SK-N-SH treated with all-trans-retinoic acid at 6 μM for 48 hours (cell line): Measurements from ENCODE around the gene AP1G2.

Experiments
- ATAC-seq: fragments of 200-7000 bp; cut with Tn5 transposase; 3 replicates; pipeline ENCODE4 v1.9.1; 2020; ENCODE audit warnings: mild to moderate bottlenecking, moderate library complexity
- ARNTL ChIP-seq: fragments of 450-650 bp; formaldehyde crosslinking; IDR thresholded peaks from 2 replicates; pipeline ENCODE4 v1.5.0; 2020; ENCODE audit warnings: low read depth, mild to moderate bottlenecking, moderate library complexity, borderline replicate concordance
- BACH2 ChIP-seq: fragments of 250-450 bp; sonication (Bioruptor Pico); IDR thresholded peaks from 2 replicates; pipeline ENCODE4 v1.9.0; 2021; ENCODE audit warnings: mild to moderate bottlenecking, borderline replicate concordance
- CREB5 ChIP-seq: fragments of 250-450 bp; sonication (Bioruptor Pico); IDR thresholded peaks from 2 replicates; pipeline ENCODE4 v1.5.1; 2020; ENCODE audit warnings: low read depth, mild to moderate bottlenecking, moderate library complexity
- CSRNP3 ChIP-seq: fragments of 250-450 bp; sonication (Bioruptor Pico); IDR thresholded peaks from 2 replicates; pipeline ENCODE4 v1.5.1; 2021; ENCODE audit warnings: mild to moderate bottlenecking, moderate library complexity
- ESRRG ChIP-seq: fragments of 250-450 bp; sonication (Bioruptor Pico); IDR thresholded peaks from 2 replicates; pipeline ENCODE4 v1.6.1; 2021; ENCODE audit warnings: mild to moderate bottlenecking
- GLIS3 ChIP-seq: fragments of 250-450 bp; sonication (Bioruptor Pico); IDR thresholded peaks from 2 replicates; pipeline ENCODE4 v1.5.0; 2020; ENCODE audit warnings: mild to moderate bottlenecking, moderate library complexity
- OSR1 ChIP-seq: fragments of 250-450 bp; sonication (Bioruptor Pico); IDR thresholded peaks from 2 replicates; pipeline ENCODE4 v1.8.0; 2022; ENCODE audit warnings: moderate library complexity, mild to moderate bottlenecking, inconsistent platforms
- PATZ1 ChIP-seq: fragments of 250-450 bp; sonication (Bioruptor Pico); IDR thresholded peaks from 2 replicates; pipeline ENCODE4 v1.8.0; 2020; ENCODE audit warnings: mild to moderate bottlenecking, moderate library complexity, borderline replicate concordance
- POU6F1 ChIP-seq: fragments of 250-450 bp; sonication (Bioruptor Pico); IDR thresholded peaks from 2 replicates; pipeline ENCODE4 v1.8.0; 2021; ENCODE audit warnings: low read depth, mild to moderate bottlenecking, moderate library complexity, borderline replicate concordance
- PPARA ChIP-seq: fragments of 250-450 bp; sonication (Bioruptor Pico); IDR thresholded peaks from 2 replicates; pipeline ENCODE4 v1.5.0; 2020; ENCODE audit warnings: mild to moderate bottlenecking, borderline replicate concordance
- RARB ChIP-seq: fragments of 250-450 bp; sonication (Bioruptor Pico); IDR thresholded peaks from 2 replicates; pipeline ENCODE4 v1.8.0; 2021; ENCODE audit warnings: mild to moderate bottlenecking, moderate library complexity
- SNAI2 ChIP-seq: fragments of 250-450 bp; sonication (Bioruptor Pico); IDR thresholded peaks from 2 replicates; pipeline ENCODE4 v1.5.0; 2020; ENCODE audit warnings: mild to moderate bottlenecking, moderate library complexity
- TCF4 ChIP-seq: fragments of 250-450 bp; sonication (Bioruptor Pico); IDR thresholded peaks from 2 replicates; pipeline ENCODE4 v1.8.0; 2021; ENCODE audit warnings: mild to moderate bottlenecking, moderate library complexity, borderline replicate concordance
- TOX ChIP-seq: fragments of 250-450 bp; sonication (Bioruptor Pico); IDR thresholded peaks from 2 replicates; pipeline ENCODE4 v1.8.0; 2021; ENCODE audit warnings: mild to moderate bottlenecking, moderate library complexity, borderline replicate concordance
- TSHZ2 ChIP-seq: fragments of 250-450 bp; sonication (Bioruptor Pico); IDR thresholded peaks from 2 replicates; pipeline ENCODE4 v1.5.0; 2020; ENCODE audit warnings: mild to moderate bottlenecking, moderate library complexity
- ZC3H10 ChIP-seq: fragments of 250-450 bp; sonication (Bioruptor Pico); IDR thresholded peaks from 2 replicates; pipeline ENCODE4 v1.5.1; 2021; ENCODE audit warnings: mild to moderate bottlenecking, moderate library complexity
- ZFP30 ChIP-seq: fragments of 450-650 bp; formaldehyde crosslinking; IDR thresholded peaks from 2 replicates; pipeline ENCODE4 v1.5.0; 2022; ENCODE audit warnings: mild to moderate bottlenecking, moderate library complexity
- ZNF565 ChIP-seq: fragments of 450-650 bp; formaldehyde crosslinking; conservative IDR thresholded peaks from 2 replicates; pipeline ENCODE4 v1.5.0; 2020; ENCODE audit warnings: low read depth, mild to moderate bottlenecking, moderate library complexity

The AP1G2 gene

GRCh38 chr14:23523229-23524016 is 44.2 kb downstream of the AP1G2 start (continued):
- TF ChIP-seq CREB5 (no peak), ARNTL (no peak), RARB (CRISPR knock-in tag) (no peak), PATZ1 (no peak), ZFP30 (CRISPR knock-in tag) (no peak), BACH2 (CRISPR knock-in tag) (no peak), ESRRG (CRISPR knock-in tag) (no peak), GLIS3 (CRISPR knock-in tag) (no peak)

GRCh38 chr14:23522643-23523198 is 44.9 kb downstream of the AP1G2 start:
- ATAC-seq, result no peak
- no peak for TF ChIP-seq POU6F1 (CRISPR knock-in tag)
- TF ChIP-seq CSRNP3 (CRISPR knock-in tag), result no peak
- TF ChIP-seq TSHZ2 (CRISPR knock-in tag), result no peak
- no peak for TF ChIP-seq ZNF565 (CRISPR knock-in tag)
- no peak for TF ChIP-seq GLIS3 (CRISPR knock-in tag)
- no peak for TF ChIP-seq CREB5
- TF ChIP-seq TCF4 (CRISPR knock-in tag), result no peak
- no peak for TF ChIP-seq BACH2 (CRISPR knock-in tag)
- no peak for TF ChIP-seq PATZ1
- no peak for TF ChIP-seq OSR1 (CRISPR knock-in tag)
- no peak for TF ChIP-seq SNAI2
- TF ChIP-seq ZC3H10 (CRISPR knock-in tag), result no peak
- no peak for TF ChIP-seq PPARA (CRISPR knock-in tag)
- no peak for TF ChIP-seq TOX (CRISPR knock-in tag)
- no peak for TF ChIP-seq ARNTL
